GM21390 (cell line): Measurements from ENCODE around the gene TREML2.
"Not testable (repeated sequence)": the region's sequence is repeated elsewhere in the genome, so short reads cannot be mapped to it uniquely, and the experiment has no call there.

Source experiments
- ATAC-seq: cut with Tn5 transposase; IDR thresholded peaks from one replicate; pipeline ENCODE4 v1.9.1; 2021; ENCODE audit not compliant: unreplicated experiment

Gene TREML2

GRCh38 chr6:41200901-41201763 is at the start of gene TREML2:
TSS of gene TREML2 (minus strand) at chr6:41201149. CDS start at chr6:41201008, 141 bp downstream.
- peak; percentile 37 for ATAC-seq

- no peak for ATAC-seq
These were observed 47.1 kb upstream of the TREML2 start for GRCh38 chr6:41247882-41248705.

- ATAC-seq, result no peak
These were observed 46.4 kb upstream of the TREML2 start for GRCh38 chr6:41247288-41247865.

GRCh38 chr6:41246529-41246928 is 45.6 kb upstream of the TREML2 start:
- ATAC-seq, result not testable (repeated sequence)

- ATAC-seq, result no peak
These were observed 38.7 kb upstream of the TREML2 start for GRCh38 chr6:41239467-41240159.

GRCh38 chr6:41237128-41237527 is 36.2 kb upstream of the TREML2 start:
- ATAC-seq, result no peak

GRCh38 chr6:41236276-41236675 is 35.3 kb upstream of the TREML2 start:
- no peak for ATAC-seq

- ATAC-seq, result no peak
These were observed 31.7 kb upstream of the TREML2 start for GRCh38 chr6:41232667-41233066.

- no peak for ATAC-seq
These were observed 30.3 kb upstream of the TREML2 start for GRCh38 chr6:41231246-41231645.

- no peak for ATAC-seq
These were observed 28.8 kb upstream of the TREML2 start for GRCh38 chr6:41229721-41230120.

- ATAC-seq, result no peak
These were observed 27.7 kb upstream of the TREML2 start for GRCh38 chr6:41228616-41229015.

GRCh38 chr6:41228096-41228495 is 27.1 kb upstream of the TREML2 start, which contains the start of gene TREML4:
TSS of gene TREML4 (plus strand) at chr6:41228349. CDS start at chr6:41228428, 79 bp downstream.
- ATAC-seq, result no peak

- ATAC-seq, result no peak
These were observed 25.8 kb upstream of the TREML2 start for GRCh38 chr6:41226752-41227151.

GRCh38 chr6:41224800-41225199 is 23.9 kb upstream of the TREML2 start:
- no peak for ATAC-seq

GRCh38 chr6:41222513-41222912 is 21.6 kb upstream of the TREML2 start:
- ATAC-seq, result no peak

GRCh38 chr6:41222045-41222444 is 21.1 kb upstream of the TREML2 start:
- no peak for ATAC-seq

GRCh38 chr6:41216616-41217015 is 15.7 kb upstream of the TREML2 start:
- no peak for ATAC-seq

GRCh38 chr6:41215777-41216176 is 14.8 kb upstream of the TREML2 start:
- ATAC-seq, result no peak

GRCh38 chr6:41214559-41215238 is 13.8 kb upstream of the TREML2 start:
- ATAC-seq, result no peak
